ENCODE data around the gene CCDC110.

The CCDC110 gene

GRCh38 chr4:185399466-185399865 lies 72.1 kb downstream of the CCDC110 start:
- no peak for DNase-seq (ENCODE audit: extremely low read depth, low read depth)
- TF ChIP-seq, protein P1, sequence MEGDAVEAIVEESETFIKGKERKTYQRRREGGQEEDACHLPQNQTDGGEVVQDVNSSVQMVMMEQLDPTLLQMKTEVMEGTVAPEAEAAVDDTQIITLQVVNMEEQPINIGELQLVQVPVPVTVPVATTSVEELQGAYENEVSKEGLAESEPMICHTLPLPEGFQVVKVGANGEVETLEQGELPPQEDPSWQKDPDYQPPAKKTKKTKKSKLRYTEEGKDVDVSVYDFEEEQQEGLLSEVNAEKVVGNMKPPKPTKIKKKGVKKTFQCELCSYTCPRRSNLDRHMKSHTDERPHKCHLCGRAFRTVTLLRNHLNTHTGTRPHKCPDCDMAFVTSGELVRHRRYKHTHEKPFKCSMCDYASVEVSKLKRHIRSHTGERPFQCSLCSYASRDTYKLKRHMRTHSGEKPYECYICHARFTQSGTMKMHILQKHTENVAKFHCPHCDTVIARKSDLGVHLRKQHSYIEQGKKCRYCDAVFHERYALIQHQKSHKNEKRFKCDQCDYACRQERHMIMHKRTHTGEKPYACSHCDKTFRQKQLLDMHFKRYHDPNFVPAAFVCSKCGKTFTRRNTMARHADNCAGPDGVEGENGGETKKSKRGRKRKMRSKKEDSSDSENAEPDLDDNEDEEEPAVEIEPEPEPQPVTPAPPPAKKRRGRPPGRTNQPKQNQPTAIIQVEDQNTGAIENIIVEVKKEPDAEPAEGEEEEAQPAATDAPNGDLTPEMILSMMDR (IDR thresholded peaks at IDR 0.05; ENCODE audit: low read depth, low read length) = no peak

- DNase-seq (ENCODE audit: extremely low read depth, low read depth) = no peak
- TF ChIP-seq, protein P1 (IDR thresholded peaks at IDR 0.05; ENCODE audit: low read depth, low read length) = no peak
These were observed 72.9 kb downstream of the CCDC110 start for GRCh38 chr4:185398618-185399017.

DNA sequence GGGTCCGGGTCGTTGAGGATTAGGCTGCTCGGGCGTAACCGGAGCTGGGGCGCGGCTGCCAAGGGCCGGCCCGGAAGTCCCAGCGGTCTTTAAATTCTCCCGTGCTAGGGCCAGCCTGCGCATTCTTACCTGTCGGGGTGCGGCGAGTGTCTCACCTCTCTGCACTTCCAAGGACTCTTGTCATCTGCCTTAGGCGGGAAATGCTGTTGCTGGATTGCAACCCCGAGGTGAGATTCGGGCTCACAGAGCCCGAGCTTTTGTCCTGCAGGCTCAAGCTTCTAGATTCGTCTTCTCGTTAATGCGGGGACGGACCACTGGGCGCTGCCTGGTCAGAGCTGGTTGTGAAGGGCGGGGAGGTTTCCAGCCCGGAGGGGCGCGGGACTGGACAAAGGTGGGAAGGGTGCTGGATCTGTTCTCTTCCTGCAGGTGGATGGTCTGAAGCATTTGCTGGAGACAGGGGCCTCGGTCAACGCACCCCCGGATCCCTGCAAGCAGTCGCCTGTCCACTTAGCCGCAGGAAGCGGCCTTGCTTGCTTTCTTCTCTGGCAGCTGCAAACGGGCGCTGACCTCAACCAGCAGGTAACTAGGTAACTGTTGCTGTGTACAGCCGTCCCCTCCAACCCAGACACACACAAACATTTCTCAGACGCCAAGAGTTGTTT lies 74.7 kb downstream of the CCDC110 start, which contains the start of gene ANKRD37:
ANKRD37 (plus strand) TSS at position 118 of the 662 bp plus-strand sequence; CDS start at position 201, 83 bp downstream.
- no peak for DNase-seq (ENCODE audit: extremely low read depth, low read depth)

GRCh38 chr4:185395956-185396723 lies 75.4 kb downstream of the CCDC110 start:
- TF ChIP-seq, protein P1 (IDR thresholded peaks at IDR 0.05; ENCODE audit: low read depth, low read length) = no peak
- DNase-seq (ENCODE audit: extremely low read depth, low read depth) = peak; percentile 94

More for the DNA sequence above, 74.7 kb downstream of the CCDC110 start, which contains the start of gene ANKRD37:
- TF ChIP-seq, protein P1 (IDR thresholded peaks at IDR 0.05; ENCODE audit: low read depth, low read length) = no peak

DNA sequence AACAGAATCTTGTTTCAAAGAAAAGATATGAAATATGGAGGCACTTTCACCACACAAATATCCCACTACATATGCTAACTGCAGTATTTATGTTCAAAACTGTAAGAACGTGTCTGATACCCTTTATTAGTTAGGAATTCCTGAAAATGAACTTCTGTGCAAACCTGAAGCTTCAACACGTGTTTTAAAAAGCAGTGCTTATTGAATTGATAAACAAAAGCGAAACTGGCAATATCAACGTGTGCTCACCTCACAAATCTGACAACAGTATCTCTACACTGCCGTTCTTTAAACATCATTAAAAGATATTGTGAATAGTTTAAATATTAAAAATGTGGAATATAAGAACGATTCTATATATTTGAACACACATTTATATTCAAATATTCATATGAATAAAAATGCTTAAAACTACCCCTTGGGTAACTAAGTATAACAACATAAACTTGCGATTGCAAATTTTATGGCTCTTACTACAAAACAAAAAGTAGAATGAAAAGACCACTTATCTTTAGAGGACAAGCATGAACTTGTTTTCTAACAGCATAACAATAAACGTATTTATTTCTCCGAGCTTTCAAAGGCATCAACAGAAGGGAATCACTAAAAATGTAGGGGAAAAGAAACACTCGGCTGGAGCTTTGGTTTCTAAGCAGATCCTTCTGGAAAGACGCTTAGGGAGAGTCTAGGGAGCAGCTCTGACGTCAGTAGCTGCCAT lies 76.1 kb downstream of the CCDC110 start, which contains the start of gene LRP2BP:
LRP2BP (minus strand) TSS at position 687 of the 718 bp plus-strand sequence. CDS start 17,738 bp downstream, outside the sequence.
- TF ChIP-seq, protein P1 (IDR thresholded peaks at IDR 0.05; ENCODE audit: low read depth, low read length) = no peak
- no peak for DNase-seq (ENCODE audit: extremely low read depth, low read depth)
